T-cell (primary cell): ENCODE data around the gene LSM4. TPM values are rescaled to one million over a fixed set of nuclear protein-coding genes. Genes with fewer than 3 reads are reported as not detected.
A peak's percentile ranks its signal among the peaks of the same experiment; 100 is the strongest.

Experiments used
- ATAC-seq, 4 experiments: fragments of 200-7000 bp in 3 of 4; fragments of 150-1000 bp in 1 of 4; cut with Tn5 transposase; replicated peaks in 1 of 4; 1 replicate in 3 of 4; 2 replicates in 1 of 4; pipeline ENCODE4 v1.10.0; 2021; ENCODE audit warnings: moderate library complexity in 3 of 4, mild to moderate bottlenecking in 2 of 4, moderate number of reproducible peaks in 1 of 4
- CTCF ChIA-PET, 2 donors: fragments of 300-600 bp; sonication (Branson Sonifier 250); formaldehyde crosslinking; loops; one replicate each; lab custom pipeline; 2022; ENCODE audit warnings: antibody characterized with exemption in 2 of 2; lab: Charles Lee
- POLR2A ChIA-PET, 2 donors: fragments of 300-600 bp; sonication (Branson Sonifier 250); formaldehyde crosslinking; loops; one replicate each; lab custom pipeline; 2022; ENCODE audit warnings: antibody characterized with exemption in 2 of 2; lab: Charles Lee
- DNase-seq, 35 experiments: peaks; one replicate each; pipeline versions ENCODE4 v3.0.0 to v3.0.0-alpha.2; 2013 to 2023
- H3K27ac ChIP-seq: one replicate; pipeline ENCODE4 v1.5.1; 2013; ENCODE audit warnings: low read length
- H3K27me3 ChIP-seq, 2 experiments: replicated peaks in 1 of 2; 1 replicate in 1 of 2; 2 replicates in 1 of 2; pipeline versions ENCODE4 v1.6.1 to v1.7.0; 2013; ENCODE audit warnings: low read length in 1 of 2, mixed read lengths in 1 of 2; ENCODE audit not compliant: control insufficient read depth in 2 of 2, insufficient read depth in 2 of 2; ENCODE audit errors: extremely low read depth in 1 of 2
- H3K36me3 ChIP-seq, 2 donors: 1 replicate in 1 of 2; 2 replicates in 1 of 2; pipeline versions ENCODE4 v1.6.1 to v1.7.0; 2013; ENCODE audit warnings: low read length in 1 of 2; ENCODE audit not compliant: control insufficient read depth in 2 of 2, insufficient read depth in 1 of 2; ENCODE audit errors: extremely low read depth in 1 of 2
- H3K4me1 ChIP-seq, 2 experiments: 1 replicate in 1 of 2; 2 replicates in 1 of 2; pipeline versions ENCODE4 v1.6.1 to v1.7.0; 2013; ENCODE audit warnings: low read length in 2 of 2, mixed read lengths in 1 of 2; ENCODE audit not compliant: insufficient read depth in 2 of 2, control insufficient read depth in 1 of 2; ENCODE audit errors: extremely low read depth in 1 of 2
- H3K4me3 ChIP-seq, 2 donors: 1 replicate in 1 of 2; 2 replicates in 1 of 2; pipeline versions ENCODE4 v1.5.1 to v1.7.0; 2013; ENCODE audit warnings: mild to moderate bottlenecking in 2 of 2, low read length in 1 of 2, moderate library complexity in 1 of 2; ENCODE audit not compliant: control insufficient read depth in 1 of 2; ENCODE audit errors: extremely low read depth in 1 of 2
- H3K9me3 ChIP-seq: 2 replicates; pipeline ENCODE4 v1.7.0; 2013
- H3K27ac Mint-ChIP-seq, 2 donors: one replicate each; pipeline ENCODE4 v1.8.0; 2020 to 2021; ENCODE audit warnings: mild to moderate bottlenecking in 2 of 2, mixed read lengths in 2 of 2
- H3K27me3 Mint-ChIP-seq, 2 donors: one replicate each; pipeline ENCODE4 v1.8.0; 2021 to 2022; ENCODE audit warnings: mixed read lengths in 2 of 2
- H3K36me3 Mint-ChIP-seq: one replicate; pipeline ENCODE4 v1.8.0; 2021; ENCODE audit warnings: mixed read lengths
- H3K4me1 Mint-ChIP-seq, 3 donors: one replicate each; pipeline ENCODE4 v1.8.0; 2020 to 2022; ENCODE audit warnings: mixed read lengths in 3 of 3, mild to moderate bottlenecking in 1 of 3
- H3K4me3 Mint-ChIP-seq, 3 donors: one replicate each; pipeline ENCODE4 v1.8.0; 2020 to 2022; ENCODE audit warnings: mild to moderate bottlenecking in 3 of 3, mixed read lengths in 3 of 3, moderate library complexity in 3 of 3
- H3K9me3 Mint-ChIP-seq, 3 donors: one replicate each; pipeline ENCODE4 v1.8.0; 2020 to 2022; ENCODE audit warnings: mixed read lengths in 3 of 3
- WGBS: methylation state at CpG from one replicate; pipeline ENCODE4 v1.1.5; 2013; ENCODE audit warnings: missing lambda C conversion rate; ENCODE audit not compliant: insufficient coverage; 5-methylcytosine and 5-hydroxymethylcytosine counted together
- total RNA-seq, 35 experiments: library from RNA in 6 of 35; stranded (reverse) in 6 of 35; fragments of 120-200 nt in 1 of 35; gene quantifications; one replicate each; pipeline versions ENCODE4 v1.2.1 to v1.2.4 and lab custom pipeline; 2013 to 2026

Gene LSM4
- total RNA-seq, 5 donors from 2014 or later (not counting 1 experiment from before 2014, with no cell fraction given): 58.5 to 82.7 (median 69.1) TPM

- Histone ChIP-seq H3K4me1 (peaks cover 10 to 52% of the 10 kb centered on the region in 2 experiments), H3K27ac (peak overlapping the region; percentile 100), H3K36me3 (no peaks in the 10 kb centered on the region), H3K9me3 (no peaks in the 10 kb centered on the region), H3K27me3 (no peaks in the 10 kb centered on the region), H3K4me3 (no peak overlapping the region)
- no peaks in the 10 kb centered on the region for H3K36me3 Mint-ChIP-seq
- ChIA-PET CTCF (no interaction called here), POLR2A (interaction anchor here in 1 of 2 donors (1.0 kb wide), 1 partner anchor 14 kb away, joined by 13 read pairs; the partner anchor contains the start of gene JUND)
- WGBS: 77% methylated on average over 4 of the region's 4 CpGs
- DNase-seq (no peak), ATAC-seq (no peak)
- H3K27me3 Mint-ChIP-seq: no peaks in the 10 kb centered on the region
- H3K4me1 Mint-ChIP-seq: peaks cover 41 to 64% (median 45%) of the 10 kb centered on the region in 3 donors
- H3K9me3 Mint-ChIP-seq: no peaks in the 10 kb centered on the region
- peak overlapping the region in 1 of 3 donors; percentile 89 for H3K4me3 Mint-ChIP-seq
- peak overlapping the region; percentile 87 to 89 for H3K27ac Mint-ChIP-seq
Measured at GRCh38 chr19:18295034-18295451, 27.8 kb downstream of the LSM4 start.

DNA sequence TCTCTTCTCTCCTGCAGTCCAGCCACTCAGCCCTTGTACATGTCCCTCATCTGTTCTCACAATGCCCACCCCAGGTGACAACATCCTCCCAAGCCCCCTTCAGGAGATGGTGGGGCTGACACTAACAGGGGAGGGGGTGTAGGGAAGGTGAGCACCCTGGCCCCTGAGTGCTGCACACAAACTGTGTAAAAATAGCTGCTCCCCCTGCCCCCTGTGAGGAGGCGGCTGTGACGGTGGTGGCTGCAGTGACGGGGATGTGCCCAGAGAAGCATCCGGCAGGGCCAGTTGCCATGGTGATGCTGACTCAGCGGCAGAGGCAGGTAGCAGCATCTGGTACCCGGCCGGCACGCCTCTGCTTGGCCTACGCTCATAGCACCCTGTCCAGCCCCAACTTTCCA is 28.4 kb downstream of the LSM4 start:
- ATAC-seq (peak; percentile 62 to 73 (median 70)), DNase-seq (peak in 34 of 35 experiments; percentile 78 to 96 (median 88))
- Mint-ChIP-seq H3K27me3 (no peaks in the 10 kb centered on the region), H3K4me1 (peaks cover 47 to 70% (median 50%) of the 10 kb centered on the region in 3 donors), H3K36me3 (no peaks in the 10 kb centered on the region), H3K4me3 (peak overlapping the region; percentile 29 to 89 (median 49)), H3K27ac (peak overlapping the region; percentile 87 to 89), H3K9me3 (no peaks in the 10 kb centered on the region)
- Histone ChIP-seq H3K27ac (peak overlapping the region; percentile 100), H3K4me3 (no peak overlapping the region), H3K9me3 (no peaks in the 10 kb centered on the region), H3K4me1 (peaks cover 14 to 58% of the 10 kb centered on the region in 2 experiments), H3K36me3 (no peaks in the 10 kb centered on the region), H3K27me3 (no peaks in the 10 kb centered on the region)
- ChIA-PET POLR2A (interaction anchor here (1.0 to 2.8 kb wide), 2 partner anchors 13 kb away, joined by 13 to 28 read pairs; partner anchors contain the start of gene JUND (in 2 of the 2)), CTCF (no interaction called here)
- 0% methylated on average over 3 of the region's 9 CpGs for WGBS

DNA sequence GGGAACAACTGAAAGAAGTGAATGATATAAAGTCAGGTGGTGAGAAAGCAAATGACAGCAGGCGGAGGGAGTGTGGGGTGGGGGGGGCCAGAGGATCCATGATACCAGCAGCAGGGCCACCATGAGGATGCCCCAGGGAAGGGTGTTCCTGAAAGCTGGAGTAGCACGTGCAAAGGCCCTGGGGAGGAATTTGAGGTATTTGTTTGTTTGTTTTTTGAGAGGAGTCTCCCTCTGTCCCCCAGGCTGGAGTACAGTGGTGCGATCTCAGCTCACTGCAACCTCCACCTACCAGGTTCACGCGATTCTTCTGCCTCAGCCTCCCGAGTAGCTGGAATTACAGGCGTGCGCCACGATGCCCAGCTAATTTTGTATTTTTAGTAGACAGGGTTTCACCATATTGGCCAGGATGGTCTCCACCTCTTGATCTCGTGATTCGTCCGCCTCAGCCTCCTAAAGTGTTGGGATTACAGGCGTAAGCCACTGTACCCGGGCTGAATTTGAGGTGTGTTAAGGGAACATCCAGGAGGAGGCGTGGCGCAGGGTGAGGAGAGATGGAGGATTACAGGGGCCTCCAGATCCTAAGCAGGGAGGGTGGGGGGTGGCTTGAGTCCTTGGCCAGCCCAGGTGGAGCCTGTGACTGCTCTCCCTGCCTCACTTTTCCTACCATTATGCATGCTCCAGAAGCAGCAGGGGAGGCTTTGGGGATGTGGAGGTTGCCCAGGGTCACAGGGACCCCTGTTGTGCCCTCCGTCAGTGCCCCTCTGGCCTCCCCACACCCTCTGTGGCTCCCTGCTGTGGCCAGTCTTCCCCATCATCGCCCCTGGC is 29.0 kb downstream of the LSM4 start:
- Mint-ChIP-seq H3K4me3 (peak overlapping the region; percentile 86 to 89 (median 89)), H3K27me3 (no peaks in the 10 kb centered on the region), H3K4me1 (peaks cover 49 to 69% (median 54%) of the 10 kb centered on the region in 3 donors), H3K9me3 (no peaks in the 10 kb centered on the region), H3K27ac (peak overlapping the region; percentile 91 to 92), H3K36me3 (no peaks in the 10 kb centered on the region)
- Histone ChIP-seq H3K27ac (peak overlapping the region; percentile 100), H3K4me3 (peak overlapping the region in 1 of 2 donors; percentile 94), H3K9me3 (no peaks in the 10 kb centered on the region), H3K27me3 (no peaks in the 10 kb centered on the region), H3K4me1 (peaks cover 14 to 64% of the 10 kb centered on the region in 2 experiments), H3K36me3 (no peaks in the 10 kb centered on the region)
- DNase-seq (peak in 1 of 35 experiments; percentile 11), ATAC-seq (no peak)
- 75% methylated on average over 7 of the region's 18 CpGs for WGBS
- ChIA-PET CTCF (interaction anchor here in 1 of 2 donors (0.9 to 2.4 kb wide), 2 partner anchors 11 to 12 kb away, joined by 3 to 15 read pairs; partner anchors contain the start of gene JUND), POLR2A (interaction anchor here (1.0 to 4.5 kb wide), 3 partner anchors 12 to 14 kb away, joined by 13 to 95 read pairs (median 28); partner anchors contain the start of gene JUND (in 2 of the 2))

- peaks cover 47 to 69% (median 55%) of the 10 kb centered on the region in 3 donors for H3K4me1 Mint-ChIP-seq
- peak overlapping the region; percentile 91 to 96 for H3K27ac Mint-ChIP-seq
- H3K27me3 Mint-ChIP-seq: no peaks in the 10 kb centered on the region
- H3K36me3 Mint-ChIP-seq: no peaks in the 10 kb centered on the region
- Histone ChIP-seq H3K27me3 (no peaks in the 10 kb centered on the region), H3K4me3 (peak overlapping the region; percentile 79 to 94), H3K4me1 (peaks cover 14 to 72% of the 10 kb centered on the region in 2 experiments), H3K27ac (peak overlapping the region; percentile 100), H3K36me3 (no peaks in the 10 kb centered on the region), H3K9me3 (no peaks in the 10 kb centered on the region)
- ChIA-PET CTCF (interaction anchor here in 1 of 2 donors (0.7 to 2.4 kb wide), 4 partner anchors 12 to 181 kb away, joined by 3 to 15 read pairs (median 5); partner anchors contain the start of gene JUND), POLR2A (interaction anchor here (0.6 to 4.5 kb wide), 7 partner anchors 11 to 26 kb away, joined by 3 to 95 read pairs (median 6); partner anchors contain the start of gene JUND (in 2 of the 2))
- WGBS: 31% methylated on average over 16 of the region's 31 CpGs
- H3K9me3 Mint-ChIP-seq: no peaks in the 10 kb centered on the region
- DNase-seq (peak in 3 of 35 experiments; percentile 40 to 47 (median 41)), ATAC-seq (no peak)
- H3K4me3 Mint-ChIP-seq: peak overlapping the region; percentile 86 to 89 (median 89)
Measured at GRCh38 chr19:18292810-18293641, 29.9 kb downstream of the LSM4 start.

DNA sequence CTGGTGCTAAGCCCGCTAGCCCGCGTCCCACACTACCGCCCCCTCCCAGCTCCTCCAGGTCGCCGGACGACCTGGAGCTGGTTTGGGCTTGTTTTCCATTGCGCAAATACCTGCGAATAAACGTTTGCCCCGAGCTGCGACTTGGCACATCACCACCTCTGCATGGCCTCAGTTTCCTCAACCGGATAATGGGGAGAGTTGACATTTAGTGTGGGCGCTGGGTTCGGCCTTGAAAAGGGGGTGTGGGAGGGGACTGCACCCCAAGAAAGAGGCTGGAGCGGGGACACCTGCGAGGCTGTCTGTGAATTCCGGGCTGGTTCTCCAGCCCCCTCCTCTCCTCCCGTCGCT is 30.4 kb downstream of the LSM4 start:
- DNase-seq: peak in 2 of 35 experiments; percentile 32 to 61
- Mint-ChIP-seq H3K27ac (peak overlapping the region; percentile 77 to 96), H3K4me3 (peak overlapping the region; percentile 86 to 89 (median 89)), H3K36me3 (no peaks in the 10 kb centered on the region), H3K27me3 (no peaks in the 10 kb centered on the region), H3K4me1 (peaks cover 47 to 69% (median 55%) of the 10 kb centered on the region in 3 donors), H3K9me3 (no peaks in the 10 kb centered on the region)
- Histone ChIP-seq H3K27me3 (no peaks in the 10 kb centered on the region), H3K36me3 (no peaks in the 10 kb centered on the region), H3K4me1 (peaks cover 14 to 77% of the 10 kb centered on the region in 2 experiments), H3K9me3 (no peaks in the 10 kb centered on the region), H3K4me3 (peak overlapping the region; percentile 79 to 94), H3K27ac (peak overlapping the region; percentile 100)
- no peak for ATAC-seq
- POLR2A ChIA-PET: interaction anchor here (0.6 to 4.5 kb wide), 8 partner anchors 11 to 26 kb away, joined by 3 to 95 read pairs (median 8); partner anchors contain the start of gene JUND (in 2 of the 2)
- 0% methylated on average over 14 of the region's 20 CpGs for WGBS
- CTCF ChIA-PET: interaction anchor here in 1 of 2 donors (0.7 to 2.4 kb wide), 3 partner anchors 11 to 181 kb away, joined by 3 to 15 read pairs (median 7); partner anchors contain the start of gene JUND
